Measurements from ENCODE around the gene ZNF384. TPM values are rescaled to one million over a fixed set of nuclear protein-coding genes. Genes with fewer than 3 reads are reported as not detected.

ZNF384 gene
- total RNA-seq, 1 experiment from 2014 or later: 19.5 TPM

- Histone ChIP-seq H3K4me1 (replicated peaks) (peaks cover 3% of the 10 kb centered on the region; the same call in 1 of the 2 replicates), H3K9me3 (replicated peaks) (no peaks in the 10 kb centered on the region), H3K4me3 (no peak overlapping the region), H3K27ac (no peak overlapping the region), H3K27me3 (replicated peaks) (no peaks in the 10 kb centered on the region), H3K36me3 (no peaks in the 10 kb centered on the region)
- no peak for DNase-seq (ENCODE audit: low read depth in 1 of 2, low spot score in 2 of 2)
Measured at GRCh38 chr12:6639151-6639801, 49.9 kb downstream of the ZNF384 start.

GRCh38 chr12:6638305-6638704 lies 50.9 kb downstream of the ZNF384 start:
- Histone ChIP-seq H3K4me1 (replicated peaks) (peaks cover 3% of the 10 kb centered on the region; the same call in 1 of the 2 replicates), H3K27ac (no peak overlapping the region), H3K36me3 (no peaks in the 10 kb centered on the region), H3K9me3 (replicated peaks) (no peaks in the 10 kb centered on the region), H3K4me3 (no peak overlapping the region), H3K27me3 (replicated peaks) (no peaks in the 10 kb centered on the region)
- DNase-seq (ENCODE audit: low read depth in 1 of 2, low spot score in 2 of 2): no peak

- H3K4me1 ChIP-seq (replicated peaks): peaks cover 3% of the 10 kb centered on the region; the same call in 1 of the 2 replicates
- no peaks in the 10 kb centered on the region for H3K9me3 ChIP-seq (replicated peaks)
- H3K27me3 ChIP-seq (replicated peaks): no peaks in the 10 kb centered on the region
- H3K27ac ChIP-seq: no peak within 1 kb of the TSS
- no peak for DNase-seq (ENCODE audit: low read depth in 1 of 2, low spot score in 2 of 2)
- no peaks in the 10 kb centered on the region for H3K36me3 ChIP-seq
- no peak within 1 kb of the TSS for H3K4me3 ChIP-seq
Measured at GRCh38 chr12:6635856-6636531, 53.2 kb downstream of the ZNF384 start, which contains the start of gene LPAR5. TSS of gene LPAR5 (minus strand) at chr12:6635959. CDS start at chr12:6621248, 14,711 bp downstream.

- Histone ChIP-seq H3K27ac (no peak overlapping the region), H3K4me1 (replicated peaks) (peaks cover 3% of the 10 kb centered on the region; the same call in 1 of the 2 replicates), H3K36me3 (no peaks in the 10 kb centered on the region), H3K27me3 (replicated peaks) (no peaks in the 10 kb centered on the region), H3K4me3 (no peak overlapping the region), H3K9me3 (replicated peaks) (no peaks in the 10 kb centered on the region)
- DNase-seq (ENCODE audit: low read depth in 1 of 2, low spot score in 2 of 2): no peak
Measured at GRCh38 chr12:6635375-6635855, 53.8 kb downstream of the ZNF384 start.

- Histone ChIP-seq H3K27me3 (replicated peaks) (no peaks in the 10 kb centered on the region), H3K4me1 (replicated peaks) (peaks cover 3% of the 10 kb centered on the region; the same call in 1 of the 2 replicates), H3K36me3 (no peaks in the 10 kb centered on the region), H3K27ac (no peak overlapping the region), H3K9me3 (replicated peaks) (no peaks in the 10 kb centered on the region), H3K4me3 (no peak overlapping the region)
- no peak for DNase-seq (ENCODE audit: low read depth in 1 of 2, low spot score in 2 of 2)
Measured at GRCh38 chr12:6632026-6632983, 56.9 kb downstream of the ZNF384 start.

- Histone ChIP-seq H3K9me3 (replicated peaks) (no peaks in the 10 kb centered on the region), H3K27ac (no peak overlapping the region), H3K4me3 (no peak overlapping the region), H3K4me1 (replicated peaks) (peaks cover 3% of the 10 kb centered on the region; the same call in 1 of the 2 replicates), H3K36me3 (no peaks in the 10 kb centered on the region), H3K27me3 (replicated peaks) (no peaks in the 10 kb centered on the region)
- no peak for DNase-seq (ENCODE audit: low read depth in 1 of 2, low spot score in 2 of 2)
Measured at GRCh38 chr12:6631549-6631961, 57.6 kb downstream of the ZNF384 start.

- DNase-seq (ENCODE audit: low read depth in 1 of 2, low spot score in 2 of 2): no peak
- H3K27ac ChIP-seq: no peak overlapping the region
- H3K4me3 ChIP-seq: no peak overlapping the region
- no peaks in the 10 kb centered on the region for H3K9me3 ChIP-seq (replicated peaks)
- peaks cover 3% of the 10 kb centered on the region; the same call in 1 of the 2 replicates for H3K4me1 ChIP-seq (replicated peaks)
- no peaks in the 10 kb centered on the region for H3K36me3 ChIP-seq
- no peaks in the 10 kb centered on the region for H3K27me3 ChIP-seq (replicated peaks)
Measured at GRCh38 chr12:6630736-6631135, 58.4 kb downstream of the ZNF384 start.

- no peak overlapping the region for H3K27ac ChIP-seq
- H3K4me1 ChIP-seq (replicated peaks): no peaks in the 10 kb centered on the region
- H3K36me3 ChIP-seq: no peaks in the 10 kb centered on the region
- H3K27me3 ChIP-seq (replicated peaks): no peaks in the 10 kb centered on the region
- no peak for DNase-seq (ENCODE audit: low read depth in 1 of 2, low spot score in 2 of 2)
- H3K9me3 ChIP-seq (replicated peaks): no peaks in the 10 kb centered on the region
- no peak overlapping the region for H3K4me3 ChIP-seq
Measured at GRCh38 chr12:6627616-6628015, 61.6 kb downstream of the ZNF384 start.

GRCh38 chr12:6626654-6627283 lies 62.4 kb downstream of the ZNF384 start:
- H3K9me3 ChIP-seq (replicated peaks): no peaks in the 10 kb centered on the region
- H3K4me3 ChIP-seq: no peak overlapping the region
- no peaks in the 10 kb centered on the region for H3K4me1 ChIP-seq (replicated peaks)
- H3K36me3 ChIP-seq: no peaks in the 10 kb centered on the region
- no peak for DNase-seq (ENCODE audit: low read depth in 1 of 2, low spot score in 2 of 2)
- no peak overlapping the region for H3K27ac ChIP-seq
- H3K27me3 ChIP-seq (replicated peaks): no peaks in the 10 kb centered on the region

- DNase-seq (ENCODE audit: low read depth in 1 of 2, low spot score in 2 of 2): no peak
- Histone ChIP-seq H3K4me3 (no peak overlapping the region), H3K36me3 (no peaks in the 10 kb centered on the region), H3K27ac (no peak overlapping the region), H3K27me3 (replicated peaks) (no peaks in the 10 kb centered on the region), H3K9me3 (replicated peaks) (no peaks in the 10 kb centered on the region), H3K4me1 (replicated peaks) (no peaks in the 10 kb centered on the region)
Measured at GRCh38 chr12:6620885-6621274, 68.3 kb downstream of the ZNF384 start.

- Histone ChIP-seq H3K4me3 (no peak overlapping the region), H3K36me3 (no peaks in the 10 kb centered on the region), H3K27ac (no peak overlapping the region), H3K27me3 (replicated peaks) (no peaks in the 10 kb centered on the region), H3K4me1 (replicated peaks) (no peaks in the 10 kb centered on the region), H3K9me3 (replicated peaks) (no peaks in the 10 kb centered on the region)
- no peak for DNase-seq (ENCODE audit: low read depth in 1 of 2, low spot score in 2 of 2)
Measured at GRCh38 chr12:6620137-6620884, 68.9 kb downstream of the ZNF384 start.

- H3K4me3 ChIP-seq: no peak overlapping the region
- H3K27me3 ChIP-seq (replicated peaks): no peaks in the 10 kb centered on the region
- no peak for DNase-seq (ENCODE audit: low read depth in 1 of 2, low spot score in 2 of 2)
- no peaks in the 10 kb centered on the region for H3K9me3 ChIP-seq (replicated peaks)
- no peaks in the 10 kb centered on the region for H3K36me3 ChIP-seq
- peaks cover 8% of the 10 kb centered on the region for H3K4me1 ChIP-seq (replicated peaks)
- no peak overlapping the region for H3K27ac ChIP-seq
Measured at GRCh38 chr12:6618483-6619225, 70.5 kb downstream of the ZNF384 start.

All from SJSA1 (cell line).